D721Med (cell line): ENCODE measurements around the gene GPR180.
A peak's percentile ranks its signal among the peaks of the same experiment; 100 is the strongest.

Experiments
- DNase-seq: peaks from one replicate; pipeline ENCODE4 v3.0.0; 2011; ENCODE audit warnings: low spot score; ENCODE audit not compliant: insufficient read length
- FAIRE-seq: peaks from 2 replicates; lab custom pipeline; 2011; peaks lifted over from hg19 to GRCh38; lab: Jason Lieb, UNC
- CTCF ChIP-seq: IDR thresholded peaks from 2 replicates; pipeline ENCODE4 v1.5.1; 2012; ENCODE audit warnings: mild to moderate bottlenecking, control low read depth; ENCODE audit not compliant: insufficient read depth; ENCODE audit errors: missing control alignments

The GPR180 gene

GRCh38 chr13:94601446-94602431 is at the start of gene GPR180:
Gene GPR180 (plus strand): TSS chr13:94601857. CDS start chr13:94601928, 71 bp downstream.
- FAIRE-seq (peak; percentile 88), DNase-seq (peak; percentile 93)
- no peak for TF ChIP-seq CTCF

- FAIRE-seq = no peak
- no peak for DNase-seq
- TF ChIP-seq CTCF = no peak
These were observed 49.6 kb upstream of the GPR180 start for GRCh38 chr13:94552095-94552494.

- DNase-seq = no peak
- FAIRE-seq = no peak
- TF ChIP-seq CTCF = no peak
These were observed 47.9 kb upstream of the GPR180 start for GRCh38 chr13:94553766-94554165.

GRCh38 chr13:94556041-94556440 is 45.6 kb upstream of the GPR180 start:
- DNase-seq = no peak
- FAIRE-seq = no peak
- no peak for TF ChIP-seq CTCF

GRCh38 chr13:94556621-94557020 is 45.0 kb upstream of the GPR180 start:
- DNase-seq (no peak), FAIRE-seq (no peak)
- no peak for TF ChIP-seq CTCF

GRCh38 chr13:94557684-94558235 is 43.9 kb upstream of the GPR180 start:
- no peak for FAIRE-seq

More at GRCh38 chr13:94557684-94558235, 43.9 kb upstream of the GPR180 start:
- no peak for TF ChIP-seq CTCF
- no peak for DNase-seq
